Testis (tissue), 3 donors: ENCODE measurements around the gene ACOX3. TPM values are rescaled to one million over a fixed set of nuclear protein-coding genes. Genes with fewer than 3 reads are reported as not detected.

Experiments
- DNase-seq: peaks from one replicate; pipeline ENCODE4 v3.0.0-alpha.2; 2019
- H3K27ac ChIP-seq, 2 donors: fragments of 200-600 bp; sonication (generic); one replicate each; pipeline ENCODE4 v1.5.1; 2019
- H3K27me3 ChIP-seq: fragments of 200-600 bp; sonication (generic); one replicate; pipeline ENCODE4 v1.5.1; 2019
- H3K36me3 ChIP-seq: fragments of 200-600 bp; sonication (generic); one replicate; pipeline ENCODE4 v1.5.1; 2017; ENCODE audit warnings: low read depth; ENCODE audit errors: missing control alignments
- H3K4me1 ChIP-seq: fragments of 200-600 bp; sonication (generic); one replicate; pipeline ENCODE4 v1.5.1; 2019
- H3K4me3 ChIP-seq, 2 donors: fragments of 200-600 bp; sonication (generic); one replicate each; pipeline ENCODE4 v1.5.1; 2017 to 2019
- H3K9me3 ChIP-seq: fragments of 200-600 bp; sonication (generic); one replicate; pipeline ENCODE4 v1.5.1; 2017
- CTCF ChIP-seq, 3 experiments: fragments of 450-650 bp in 2 of 3; fragments of 200-600 bp in 1 of 3; sonication (generic) in 1 of 3; IDR thresholded peaks; one replicate each; pipeline ENCODE4 v1.5.1; 2016 to 2019; ENCODE audit warnings: antibody characterized with exemption in 3 of 3, mild to moderate bottlenecking in 2 of 3, moderate library complexity in 1 of 3
- POLR2A ChIP-seq: fragments of 450-650 bp; IDR thresholded peaks from one replicate; pipeline ENCODE4 v1.6.1; 2017; ENCODE audit warnings: antibody characterized with exemption, mild to moderate bottlenecking, moderate library complexity
- WGBS, 2 donors: methylation state at CpG; one replicate each; pipeline ENCODE4 v1.1.5; 2018; 5-methylcytosine and 5-hydroxymethylcytosine counted together
- intact Hi-C: fragments of 100-400 bp; cut with DNase I; formaldehyde crosslinking; loops from one replicate; pipeline ENCODE4 v1.15.1; 2023; ENCODE audit warnings: low total_unique reads
- polyA plus RNA-seq: library from polyadenylated mRNA; stranded (reverse); fragments of 350-450 nt; fragmentation: Illumina TruSeq; extraction: RNeasy Lipid Tissue Mini Kit (QIAGEN cat#74804); gene quantifications from one replicate; pipeline ENCODE4 v1.2.3, GENCODE V29; 2014; ENCODE audit warnings: low read depth, low replicate concordance; ENCODE audit not compliant: insufficient read depth
- total RNA-seq, 2 donors: library from RNA; depleted of rRNA; stranded (reverse); fragments of >200 nt; gene quantifications; one replicate each; pipeline ENCODE4 v1.2.3, GENCODE V29; 2016

Gene ACOX3
- total and polyA plus RNA-seq, 3 donors from 2014 or later = 8.6 to 35.9 (median 29.8) TPM

- Histone ChIP-seq H3K27ac (no peak overlapping the region), H3K9me3 (no peaks in the 10 kb centered on the region), H3K36me3 (no peaks in the 10 kb centered on the region), H3K4me3 (no peak overlapping the region), H3K27me3 (no peaks in the 10 kb centered on the region), H3K4me1 (no peaks in the 10 kb centered on the region)
- no peak for DNase-seq
- intact Hi-C loops = no loop called here
- TF ChIP-seq CTCF (IDR thresholded peaks at IDR 0.05) (no peak), POLR2A (no peak)
- WGBS, 2 donors = 85 to 86% methylated on average over 13 of the region's 13 CpGs
Measured at GRCh38 chr4:8411351-8412180, 29.0 kb downstream of the ACOX3 start.

- Histone ChIP-seq H3K9me3 (no peaks in the 10 kb centered on the region), H3K27me3 (no peaks in the 10 kb centered on the region), H3K4me1 (no peaks in the 10 kb centered on the region), H3K27ac (no peak overlapping the region), H3K36me3 (no peaks in the 10 kb centered on the region), H3K4me3 (no peak overlapping the region)
- TF ChIP-seq CTCF (IDR thresholded peaks at IDR 0.05) (peak in 1 of 3 experiments; percentile 23), POLR2A (no peak)
- DNase-seq = peak; percentile 77
- intact Hi-C loops = no loop called here
- 61 to 67% methylated on average over 16 to 26 of the region's 26 CpGs for WGBS, 2 donors
Measured at GRCh38 chr4:8410641-8411271, 29.8 kb downstream of the ACOX3 start.

GRCh38 chr4:8410066-8410625 is 30.4 kb downstream of the ACOX3 start:
- WGBS, 2 donors = 63 to 71% methylated on average over 8 to 9 of the region's 9 CpGs
- DNase-seq = no peak
- TF ChIP-seq CTCF (IDR thresholded peaks at IDR 0.05) (no peak), POLR2A (no peak)
- H3K27ac ChIP-seq = no peak overlapping the region
- H3K36me3 ChIP-seq = no peaks in the 10 kb centered on the region
- intact Hi-C loops = no loop called here
- H3K27me3 ChIP-seq = no peaks in the 10 kb centered on the region
- H3K4me3 ChIP-seq = no peak overlapping the region
- no peaks in the 10 kb centered on the region for H3K4me1 ChIP-seq
- H3K9me3 ChIP-seq = no peaks in the 10 kb centered on the region

GRCh38 chr4:8409264-8410065 is 31.1 kb downstream of the ACOX3 start:
- Histone ChIP-seq H3K27me3 (no peaks in the 10 kb centered on the region), H3K27ac (no peak overlapping the region), H3K9me3 (no peaks in the 10 kb centered on the region), H3K36me3 (no peaks in the 10 kb centered on the region), H3K4me1 (no peaks in the 10 kb centered on the region), H3K4me3 (no peak overlapping the region)
- no peak for TF ChIP-seq CTCF (IDR thresholded peaks at IDR 0.05)
- no peak for TF ChIP-seq POLR2A
- intact Hi-C loops = loop anchor here (5.0 kb wide), 1 partner anchor 167 kb away; no protein-coding TSS in a partner anchor
- peak; percentile 73 for DNase-seq
- 76 to 77% methylated on average over 13 to 15 of the region's 17 CpGs for WGBS, 2 donors
